Ammon's horn (tissue), 1 donor: ENCODE results near the gene P2RY13.

Source experiments
- DNase-seq: peaks from one replicate; pipeline ENCODE4 v3.0.0-alpha.2; 2016; ENCODE audit warnings: low spot score

The P2RY13 gene

DNA sequence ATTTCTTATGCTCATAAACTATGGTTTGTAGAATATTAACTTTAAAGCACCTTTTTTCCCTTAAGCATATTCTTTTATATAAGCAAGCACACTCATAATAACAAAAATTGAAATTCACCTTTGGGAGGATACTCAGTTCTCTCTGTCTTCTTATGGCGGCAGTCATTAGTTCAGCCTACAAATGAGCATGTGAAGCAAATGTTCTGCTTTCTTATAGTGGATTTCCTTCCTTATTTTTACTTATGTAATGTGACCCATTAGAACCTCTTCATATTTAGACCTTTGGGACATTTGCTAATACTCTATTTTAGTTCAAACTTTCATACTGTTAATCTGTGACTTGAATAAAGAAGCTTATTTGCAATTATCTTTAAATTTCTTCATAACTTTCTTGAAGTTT is at the start of gene P2RY13:
Gene P2RY13, minus strand, starts transcription at position 187 of the 400 bp plus-strand sequence. Its CDS starts 21 bp downstream, at position 166.
- no peak for DNase-seq

DNA sequence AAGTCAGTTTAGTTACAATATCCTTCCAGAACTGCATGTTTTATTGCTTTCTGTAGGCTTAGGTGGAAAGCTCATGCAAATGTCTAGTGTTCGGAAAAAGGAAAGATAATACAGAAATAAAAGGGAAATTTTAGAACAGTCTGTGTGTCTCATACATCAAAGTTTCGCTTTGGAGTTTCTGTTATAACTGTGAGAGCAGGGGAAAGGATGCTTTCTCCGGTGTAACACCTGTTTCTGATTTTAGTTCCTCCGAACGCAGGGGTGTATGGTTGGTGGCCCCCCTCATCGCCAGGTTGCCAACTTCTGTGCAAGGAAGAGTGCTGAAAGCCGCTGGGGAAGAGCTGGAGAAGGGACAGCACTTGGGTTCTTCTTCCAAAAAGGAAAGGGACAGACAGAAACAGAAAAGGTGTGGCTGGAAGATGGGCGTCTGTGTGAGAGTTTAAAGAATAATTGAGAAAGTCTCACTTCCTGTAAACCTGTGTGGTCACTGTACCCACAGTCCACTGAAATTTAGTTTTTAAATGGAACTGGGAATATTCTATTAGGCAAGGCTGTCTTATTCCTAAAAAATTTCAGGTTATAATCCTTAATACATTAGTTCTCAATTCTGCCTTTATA is 48.5 kb upstream of the P2RY13 start:
- DNase-seq = no peak

- no peak for DNase-seq
Observed at GRCh38 chr3:151372063-151372820, 42.9 kb upstream of the P2RY13 start.

GRCh38 chr3:151371526-151371925 is 42.2 kb upstream of the P2RY13 start:
- DNase-seq = no peak

- DNase-seq = no peak
Observed at GRCh38 chr3:151367448-151367847, 38.1 kb upstream of the P2RY13 start.

DNA sequence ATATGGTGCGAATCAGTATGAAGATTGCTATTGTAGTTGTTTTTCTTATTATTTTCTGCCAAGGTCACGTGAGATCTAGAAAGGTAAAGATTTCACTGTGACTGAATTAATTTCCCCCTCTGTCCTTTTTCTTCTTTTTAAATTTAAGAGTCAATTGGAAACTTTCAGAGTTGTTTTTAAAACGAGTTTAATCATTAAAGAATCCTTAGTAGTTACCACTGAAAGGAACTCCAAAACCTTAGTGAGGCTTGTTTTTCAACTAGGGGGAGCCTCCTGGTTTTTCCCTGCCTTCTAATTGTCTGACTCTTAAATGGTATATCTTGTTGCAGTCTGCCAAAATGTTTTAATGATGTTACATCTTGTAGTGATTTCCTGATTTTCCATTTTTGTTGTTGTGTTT is 37.6 kb upstream of the P2RY13 start:
- no peak for DNase-seq

- no peak for DNase-seq
Observed at GRCh38 chr3:151362751-151363174, 33.4 kb upstream of the P2RY13 start.

DNA sequence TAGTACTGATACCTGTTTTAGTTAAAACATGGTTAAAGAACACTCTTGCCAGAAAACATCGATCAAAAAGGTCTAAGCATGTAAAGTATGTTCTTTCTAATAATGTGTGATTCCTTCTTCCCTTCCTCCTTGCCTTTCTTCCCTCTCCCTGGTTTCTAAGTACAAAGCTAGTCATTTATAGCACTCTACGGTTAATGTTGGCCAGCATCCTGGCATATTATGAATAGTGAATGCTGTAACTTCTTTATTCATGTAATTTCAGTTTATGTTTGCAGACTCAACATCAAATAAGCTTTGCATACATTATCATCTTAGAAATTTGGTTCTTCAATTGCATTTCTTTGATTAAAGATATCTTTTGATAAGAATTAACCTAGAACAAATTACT is 28.1 kb upstream of the P2RY13 start:
- no peak for DNase-seq

DNA sequence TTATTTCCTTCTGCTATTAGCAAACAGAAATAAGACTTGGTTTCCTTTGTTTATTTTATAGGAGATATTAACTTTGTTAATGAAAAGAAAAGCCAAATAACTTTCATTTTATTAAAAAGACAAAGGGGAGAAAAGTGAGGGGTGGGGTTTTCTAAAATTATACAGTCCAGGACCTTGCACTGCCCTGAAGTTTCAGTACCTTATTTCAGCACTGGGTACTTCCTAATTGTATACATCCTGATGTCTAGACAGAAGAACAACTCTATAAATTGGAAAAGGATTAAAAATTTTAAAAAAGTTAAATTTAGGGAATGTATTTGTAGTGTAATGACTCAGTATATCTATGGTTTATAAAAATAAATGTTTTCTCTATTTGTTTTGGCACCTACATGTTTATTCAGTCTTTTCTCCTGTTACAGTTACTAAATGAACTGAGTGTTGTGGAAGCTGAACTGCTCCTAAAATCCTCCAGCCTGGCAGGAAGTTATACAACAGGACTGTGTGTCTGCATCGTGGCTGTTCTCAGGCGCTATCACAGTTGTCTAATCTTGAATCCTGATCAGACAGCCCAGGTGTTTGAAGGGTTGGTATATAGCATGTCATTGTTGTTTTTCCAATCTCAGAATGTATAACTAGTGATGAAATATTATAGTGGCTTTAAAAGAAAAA is 27.6 kb upstream of the P2RY13 start:
- DNase-seq = peak; percentile 66

GRCh38 chr3:151351648-151352047 is 22.3 kb upstream of the P2RY13 start:
- DNase-seq = peak; percentile 30

DNA sequence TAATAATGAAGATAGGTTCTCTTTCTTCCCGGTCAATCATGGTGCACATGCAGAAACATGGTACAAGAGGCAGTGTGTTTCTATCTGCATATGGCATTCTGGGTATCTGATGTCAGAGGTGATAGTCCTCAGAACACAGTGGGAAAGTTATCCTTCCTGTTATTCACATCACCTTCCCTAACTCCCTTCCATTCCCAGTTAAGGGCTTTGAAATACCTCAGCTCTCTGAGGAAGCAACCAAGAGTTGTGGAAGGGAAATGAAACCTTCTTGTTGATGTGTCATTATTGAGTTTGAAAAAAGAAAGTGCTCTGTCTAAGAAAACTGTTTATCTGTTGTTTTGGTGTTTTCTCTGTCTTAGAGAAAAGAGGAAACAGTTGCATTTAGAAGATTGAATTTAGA is 21.9 kb upstream of the P2RY13 start:
- DNase-seq = no peak

GRCh38 chr3:151350656-151351055 is 21.3 kb upstream of the P2RY13 start:
- no peak for DNase-seq

- peak; percentile 69 for DNase-seq
Observed at GRCh38 chr3:151347432-151347831, 18.1 kb upstream of the P2RY13 start.

- peak; percentile 53 for DNase-seq
Observed at GRCh38 chr3:151346292-151346691, 16.9 kb upstream of the P2RY13 start.

GRCh38 chr3:151345859-151346258 is 16.5 kb upstream of the P2RY13 start:
- no peak for DNase-seq

GRCh38 chr3:151331696-151332095 is 2.3 kb upstream of the P2RY13 start:
- no peak for DNase-seq

DNA sequence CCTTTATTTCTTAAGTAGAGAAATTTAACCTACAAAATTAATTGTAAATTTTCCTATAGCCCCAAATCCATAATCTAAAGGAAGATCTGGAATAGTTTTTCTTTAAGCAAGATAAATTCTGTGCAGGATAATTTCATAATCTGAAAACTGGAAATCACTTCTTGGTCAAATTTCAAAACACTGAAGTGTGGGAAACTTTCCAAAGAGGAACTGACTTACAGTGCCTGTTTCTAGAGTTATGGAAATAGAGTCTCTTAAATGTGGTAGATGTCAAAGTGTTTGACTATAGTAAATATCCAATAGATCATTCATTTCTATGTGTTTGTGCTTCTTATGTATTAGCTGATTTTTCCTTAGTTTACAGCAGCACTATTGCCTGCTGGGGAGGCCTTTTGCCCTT is 1.6 kb upstream of the P2RY13 start:
- DNase-seq = no peak

DNA sequence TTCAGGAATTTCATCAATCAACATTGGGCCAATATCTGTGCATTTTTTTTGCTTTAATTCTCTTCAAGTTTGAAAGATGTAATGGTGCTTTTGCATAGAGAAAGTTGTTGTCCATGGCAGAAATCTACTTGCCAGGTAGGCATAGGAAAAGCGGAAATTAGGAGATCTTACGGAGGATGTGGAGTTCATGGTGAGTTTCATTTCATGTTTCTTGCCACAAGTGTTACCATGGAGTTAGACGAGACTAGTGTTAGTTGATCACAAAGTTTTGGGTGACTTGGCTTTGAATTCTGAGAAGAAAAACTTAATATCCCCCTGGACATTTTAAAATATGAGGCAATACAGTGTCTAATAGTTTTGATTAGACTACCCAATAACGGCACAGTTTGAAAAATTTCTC is 1.0 kb upstream of the P2RY13 start:
- DNase-seq = peak; percentile 28

DNA sequence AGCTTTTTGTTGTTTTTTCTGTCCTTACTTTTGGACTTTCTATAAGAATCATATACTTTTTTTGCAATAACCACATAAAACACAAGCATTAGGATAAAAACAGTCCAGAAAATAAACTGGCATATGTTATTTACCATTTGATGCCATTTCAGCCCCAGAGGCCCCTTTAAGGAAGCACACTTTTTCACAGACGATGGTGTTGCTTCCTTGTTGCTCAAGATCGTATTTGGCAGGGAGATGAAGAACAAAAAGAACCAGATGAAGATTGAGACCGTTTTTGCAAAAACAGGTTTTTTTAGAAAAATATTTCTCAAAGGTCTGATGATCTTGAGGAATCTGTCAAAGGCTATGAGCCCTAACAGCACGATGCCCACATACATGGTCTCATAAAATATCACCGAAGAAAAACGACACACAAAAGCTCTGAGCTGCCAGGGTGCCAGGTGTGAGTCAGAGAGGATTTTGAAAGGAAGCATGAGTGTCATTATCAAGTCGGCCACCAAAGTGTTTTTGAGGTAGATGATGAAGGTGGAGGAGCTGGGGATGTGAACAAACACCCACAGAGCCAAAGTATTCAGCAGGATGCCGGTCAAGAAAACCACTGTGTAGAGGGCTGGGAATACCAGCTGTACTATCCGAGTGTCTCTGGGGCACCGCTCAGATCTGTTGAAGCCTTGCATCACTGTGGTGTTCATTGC is 902 bp downstream of the P2RY13 start:
- DNase-seq = no peak

GRCh38 chr3:151327571-151328198 is 1.7 kb downstream of the P2RY13 start:
- DNase-seq = no peak

DNA sequence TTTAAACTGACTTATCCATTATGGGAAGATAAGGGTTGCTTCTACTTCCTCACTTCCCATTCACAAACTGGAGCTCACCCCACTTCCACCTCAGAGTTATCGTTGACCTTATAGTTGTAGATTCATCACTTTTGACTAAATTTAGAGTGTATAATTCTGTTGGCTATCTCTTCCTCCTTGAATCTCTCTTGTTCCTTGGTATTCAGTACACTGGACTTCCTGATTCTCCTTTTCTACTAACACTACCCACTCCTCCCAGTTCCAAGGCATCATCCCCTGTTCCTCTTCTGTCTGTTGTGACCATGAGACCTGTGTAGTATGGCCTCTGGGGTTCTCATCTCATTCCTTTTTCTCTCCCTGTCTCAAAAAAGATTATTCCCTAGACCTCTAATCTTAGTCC is 6.8 kb downstream of the P2RY13 start:
- no peak for DNase-seq

DNA sequence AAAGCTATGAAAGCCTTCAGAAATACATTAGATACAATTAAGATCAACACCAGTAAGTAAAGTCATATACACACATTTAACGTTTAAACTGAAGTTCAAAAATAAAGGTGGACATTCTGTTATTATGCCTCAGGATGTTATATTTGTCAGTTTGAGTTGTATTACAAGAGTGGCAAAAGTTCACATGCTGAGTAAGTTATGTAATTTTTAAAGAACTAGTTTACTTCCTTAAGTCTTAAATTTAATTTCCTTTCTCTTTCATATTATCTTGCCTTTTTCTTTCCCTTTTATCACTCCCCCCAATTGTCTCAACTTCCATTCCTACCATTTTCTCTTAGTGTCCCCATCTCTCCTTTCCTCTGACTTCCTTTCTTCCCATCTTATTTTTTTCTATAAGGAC is 7.8 kb downstream of the P2RY13 start:
- DNase-seq = no peak
